Inflammatory macrophage (primary cell): ENCODE results near the gene TBC1D7.

ENCODE experiments used
- DNase-seq, 2 donors: peaks; one replicate each; pipeline ENCODE4 v3.0.0-alpha.2; 2020 to 2022

The TBC1D7 gene

DNA sequence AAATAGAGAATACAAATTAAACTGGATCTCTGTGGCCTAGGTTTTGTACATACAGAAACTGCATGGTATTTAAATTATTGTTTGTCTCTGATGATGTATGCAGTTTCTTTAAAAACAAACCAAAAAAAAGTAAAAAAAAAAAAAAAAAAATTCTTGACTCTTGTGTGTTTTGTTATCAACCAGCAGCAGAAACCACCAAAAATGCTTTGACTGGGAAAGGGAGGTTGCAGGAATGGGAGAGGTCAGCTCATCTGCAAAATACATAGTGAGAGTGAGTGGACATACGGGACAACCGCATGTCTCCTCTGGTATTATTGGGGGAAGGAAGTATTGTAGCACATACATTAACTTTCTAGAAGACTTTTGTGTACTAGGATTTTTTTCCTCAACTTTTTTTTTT is 38.0 kb downstream of the TBC1D7 start:
- no peak for DNase-seq

DNA sequence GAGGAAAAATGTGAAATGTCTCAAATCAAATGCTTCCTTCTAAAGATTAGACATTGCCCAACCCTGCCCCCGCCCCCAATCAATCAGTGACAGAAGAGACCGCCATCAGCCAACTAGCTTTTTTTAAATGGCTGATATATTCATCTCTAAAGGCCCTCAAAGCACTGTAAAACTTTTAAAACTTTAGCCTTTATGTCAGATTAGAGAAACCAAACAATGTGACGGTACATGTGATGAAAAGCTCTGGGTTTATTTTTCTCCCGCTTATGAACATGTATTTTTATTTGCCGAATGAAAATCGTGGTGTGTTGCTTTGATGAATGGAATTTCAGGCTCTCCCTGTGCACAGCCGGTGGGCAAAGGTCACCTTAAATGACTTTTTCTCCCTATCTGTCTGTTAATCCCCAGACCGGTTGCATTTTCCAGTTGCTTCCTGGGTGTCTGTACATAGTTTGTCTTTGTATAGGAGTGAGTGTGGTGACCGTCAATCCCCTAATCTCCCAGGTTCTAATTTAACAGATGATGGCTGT is 38.5 kb downstream of the TBC1D7 start:
- no peak for DNase-seq

DNA sequence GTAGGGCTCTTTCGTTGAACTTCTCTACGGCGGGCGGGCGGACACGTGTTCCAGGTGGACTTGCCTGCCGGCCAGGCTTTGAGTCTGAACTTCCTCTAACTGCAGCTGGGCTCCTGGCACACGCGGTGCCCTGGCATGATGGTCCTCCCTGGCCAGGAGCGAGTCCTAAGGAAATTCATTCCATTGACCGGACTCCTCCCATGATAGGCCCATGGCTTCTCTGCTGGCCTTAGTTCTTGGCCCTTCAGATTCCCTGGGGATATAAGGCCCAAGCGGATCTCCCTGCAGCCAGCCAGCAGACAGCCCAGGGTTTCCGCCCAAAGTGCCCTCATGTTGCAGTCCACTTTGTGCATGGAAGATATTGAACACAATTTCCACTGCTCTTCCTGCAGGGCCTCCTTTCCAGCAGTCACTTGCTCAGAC is 39.4 kb downstream of the TBC1D7 start:
- DNase-seq: no peak

DNA sequence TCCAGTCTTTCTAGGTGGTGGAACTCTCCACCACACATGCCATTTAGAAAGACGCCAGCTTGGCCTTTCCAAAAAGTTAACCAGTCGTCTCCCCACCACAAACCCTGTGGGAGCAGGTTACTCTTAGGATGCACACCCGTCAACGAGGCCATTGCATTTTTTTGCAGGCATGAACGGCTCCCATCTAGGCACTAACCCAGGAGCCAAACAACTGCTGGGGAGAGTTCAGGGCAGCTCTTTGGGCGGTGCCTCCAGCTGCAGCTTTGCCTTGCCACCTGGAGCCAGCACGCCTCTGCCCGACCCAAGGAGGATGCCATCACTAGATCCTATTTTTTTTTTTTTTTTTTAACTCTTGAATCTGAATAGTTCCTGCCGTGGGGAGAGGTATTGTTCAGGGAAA is 39.9 kb downstream of the TBC1D7 start:
- no peak for DNase-seq

DNA sequence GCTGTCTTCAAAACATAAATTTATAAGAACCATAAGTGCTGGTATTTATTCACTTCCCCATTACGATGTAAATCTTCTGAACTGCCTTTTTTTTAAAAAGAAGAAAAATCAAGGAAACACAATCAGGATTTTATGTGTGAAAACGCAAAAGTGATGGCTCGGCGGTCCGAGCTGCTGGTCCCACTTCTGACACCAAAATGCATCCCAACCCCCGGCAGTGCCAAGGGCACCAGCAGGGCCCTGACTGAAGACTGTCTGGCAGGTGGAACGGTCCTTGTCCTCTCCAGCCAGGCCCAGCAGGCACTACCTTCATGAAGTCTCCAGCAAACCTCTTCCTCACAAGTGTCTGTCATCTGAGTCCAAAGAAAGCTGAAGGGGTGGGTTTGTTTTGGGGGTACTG is 41.2 kb downstream of the TBC1D7 start:
- DNase-seq: no peak

DNA sequence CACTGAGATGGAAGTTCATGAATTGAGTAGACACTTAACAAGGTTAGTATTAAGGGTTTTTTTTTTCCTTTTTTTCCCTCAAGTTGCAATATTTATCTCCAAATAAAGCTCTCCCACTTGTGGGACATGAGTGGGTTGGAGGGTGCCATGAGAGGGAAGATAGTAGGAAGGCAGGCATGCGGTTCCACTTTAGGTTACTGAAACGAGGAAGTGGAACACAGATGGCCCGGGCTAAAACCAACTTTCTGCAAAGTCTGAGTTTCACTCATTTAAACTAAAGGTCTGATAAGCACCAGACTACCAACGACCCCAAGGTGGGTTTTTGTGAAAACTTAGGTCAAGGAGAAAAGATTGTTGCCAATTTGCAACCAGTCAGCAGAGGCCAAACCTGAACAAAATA is 42.2 kb downstream of the TBC1D7 start:
- DNase-seq: peak in 1 of 2 donors; percentile 71

DNA sequence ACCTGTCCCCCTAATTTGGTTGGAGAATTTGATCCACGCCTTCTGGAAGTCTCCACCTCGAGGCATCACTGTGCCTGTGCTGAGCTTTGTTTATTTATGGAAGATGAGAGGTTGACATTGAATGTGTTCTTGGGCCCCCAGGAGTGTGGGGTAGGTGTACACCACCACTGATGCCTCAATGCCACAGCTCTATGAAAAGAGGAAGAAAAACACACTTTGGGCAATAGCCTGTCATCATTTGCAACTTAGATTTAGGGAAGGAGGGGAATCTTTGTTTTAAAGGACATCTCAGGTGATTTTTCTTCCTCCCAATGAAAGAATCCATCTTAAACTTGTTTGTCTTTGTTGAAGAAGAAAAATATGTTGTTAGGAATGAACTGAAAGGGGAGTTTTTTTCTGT is 42.6 kb downstream of the TBC1D7 start:
- DNase-seq: peak; percentile 36 to 55

DNA sequence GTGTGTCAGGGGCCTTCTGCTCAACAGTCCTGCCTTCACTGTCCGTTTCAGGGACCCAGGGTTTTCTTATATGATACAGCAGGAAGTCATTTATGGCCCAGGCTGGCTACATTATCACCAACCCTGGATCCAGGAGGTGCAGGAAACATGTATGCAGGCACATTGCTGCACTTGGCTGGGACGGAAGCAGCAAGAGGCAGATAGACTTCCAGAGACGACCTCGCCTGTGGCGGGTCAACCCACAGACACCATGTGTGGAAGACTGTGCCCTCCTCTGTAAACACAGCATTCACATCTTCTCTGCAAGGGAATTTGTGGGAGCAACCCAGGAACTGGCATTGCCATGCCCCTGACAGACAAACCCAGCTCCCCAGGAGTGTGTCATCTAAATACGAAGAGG is 43.7 kb downstream of the TBC1D7 start:
- no peak for DNase-seq

DNA sequence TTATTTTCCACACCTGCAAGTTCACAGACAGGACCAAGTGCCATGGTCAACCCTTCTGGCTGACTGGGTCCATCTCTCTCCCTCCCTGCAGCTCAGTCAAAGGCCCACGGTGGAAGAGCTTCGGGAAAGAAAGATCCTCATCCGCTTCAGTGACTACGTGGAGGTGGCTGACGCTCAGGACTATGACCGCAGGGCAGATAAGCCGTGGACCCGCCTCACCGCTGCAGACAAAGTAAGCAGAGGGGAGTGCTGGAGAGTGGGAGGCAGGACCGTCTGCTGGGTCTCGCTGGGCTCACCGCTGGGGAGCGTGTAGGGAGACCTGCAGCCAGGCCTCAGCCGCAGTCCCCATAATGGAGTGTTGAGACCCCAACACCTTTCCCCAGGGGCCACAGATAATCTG is 45.0 kb downstream of the TBC1D7 start:
- DNase-seq: no peak

DNA sequence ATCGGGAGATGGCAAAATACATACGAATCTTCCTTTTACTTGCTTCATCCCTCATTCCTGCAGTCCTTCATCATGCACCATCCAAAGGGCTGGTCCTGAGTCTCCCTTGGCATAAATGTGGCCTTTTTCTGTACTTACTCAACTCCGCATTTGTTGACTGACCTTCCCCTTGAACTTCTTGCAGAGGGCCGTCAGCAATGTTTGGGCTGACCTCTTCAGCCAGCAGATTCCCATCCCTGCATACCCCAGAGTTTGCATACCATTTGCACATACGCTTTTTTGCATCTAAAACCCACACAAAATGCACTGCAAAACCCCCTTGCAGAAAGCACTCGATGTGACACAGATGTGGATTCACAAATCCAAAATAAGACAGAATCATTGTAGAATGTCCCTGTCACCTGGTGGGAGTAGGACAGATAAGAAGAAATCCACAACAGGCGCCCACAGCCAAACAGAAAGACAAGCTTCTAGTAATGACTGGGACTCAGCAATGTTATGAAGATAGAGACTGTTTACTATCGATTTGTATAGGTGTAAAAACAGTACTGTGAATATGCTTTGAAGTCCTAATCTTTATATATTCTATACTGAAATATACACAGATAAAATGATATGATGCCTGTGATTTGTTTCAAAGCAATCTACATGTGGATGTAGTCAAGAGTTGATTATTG is 45.8 kb downstream of the TBC1D7 start:
- DNase-seq: no peak

DNA sequence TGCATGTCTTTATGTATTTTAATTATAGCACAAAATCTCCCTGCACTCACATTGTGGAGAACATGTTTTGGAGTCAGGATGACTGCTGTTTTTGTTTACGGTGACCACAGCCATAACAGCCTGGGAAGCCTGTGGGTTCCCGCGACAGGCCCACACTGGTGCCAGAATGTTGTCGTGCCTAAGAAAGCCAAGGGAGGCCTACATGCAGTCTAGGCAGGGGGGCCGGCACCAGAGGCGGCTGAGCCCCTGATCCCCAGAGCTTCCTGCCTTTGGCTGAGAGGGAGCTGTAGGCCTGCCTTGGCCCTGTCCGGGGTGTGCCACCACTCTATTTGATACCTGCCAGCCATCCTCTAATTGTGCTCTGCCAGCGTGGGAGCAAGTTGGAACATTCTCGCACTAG is 46.7 kb downstream of the TBC1D7 start:
- DNase-seq: no peak

DNA sequence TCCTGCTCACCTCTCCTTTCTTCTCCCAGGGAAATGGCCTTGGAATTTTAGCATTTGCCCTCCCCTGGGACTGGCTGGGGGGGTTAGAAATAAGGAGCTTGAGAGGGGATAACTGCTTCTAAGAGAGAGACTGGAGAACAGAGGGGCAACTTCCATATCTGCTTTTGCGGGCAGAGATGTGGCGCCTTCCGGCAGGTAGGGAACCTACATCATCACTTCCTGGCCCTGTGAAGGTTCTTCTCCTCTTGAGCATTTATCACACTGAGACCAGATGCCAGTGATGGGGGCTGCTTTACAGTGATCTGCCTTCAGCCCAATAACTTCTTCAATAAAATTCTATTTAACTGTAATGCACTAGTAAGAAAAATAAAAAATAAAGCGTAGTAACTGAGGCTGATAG is 48.1 kb downstream of the TBC1D7 start:
- DNase-seq: no peak

DNA sequence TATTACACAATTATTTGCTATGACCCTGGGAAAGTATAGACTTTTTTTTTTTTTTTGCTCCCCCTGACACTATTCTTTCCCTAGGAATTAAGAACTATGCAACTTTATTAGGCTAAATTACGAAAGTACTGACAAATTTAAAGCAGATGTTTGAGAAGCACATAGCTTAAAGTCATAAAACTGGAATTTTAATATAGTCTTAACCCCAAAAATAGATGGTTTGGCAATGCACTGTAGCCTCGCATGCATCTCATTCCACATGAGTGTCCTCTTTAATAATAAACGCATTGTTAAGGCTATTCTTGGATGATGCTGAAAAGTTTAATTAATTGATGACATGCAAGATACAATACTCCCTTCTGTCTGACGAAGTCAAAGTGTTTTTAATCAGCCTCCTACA is 49.3 kb downstream of the TBC1D7 start:
- no peak for DNase-seq

DNA sequence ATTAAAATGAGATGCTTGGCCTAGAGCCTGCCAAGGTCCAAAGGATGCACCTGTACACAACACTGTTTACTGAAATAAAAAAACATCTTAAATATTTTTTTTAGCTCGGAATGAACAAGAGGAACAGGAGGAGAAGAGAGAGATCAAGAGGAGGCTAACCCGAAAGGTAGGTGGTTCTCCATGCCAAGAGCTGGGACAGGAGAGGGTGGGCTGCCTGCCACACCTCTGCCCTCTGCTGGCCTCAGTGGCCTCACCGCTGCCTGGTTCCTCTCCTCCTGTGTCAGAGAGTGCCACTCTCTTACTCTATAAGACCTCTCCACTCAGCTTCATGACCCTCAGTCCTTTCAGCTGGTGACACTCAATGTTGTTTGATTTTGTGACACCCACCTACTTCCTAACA is 50.2 kb downstream of the TBC1D7 start:
- no peak for DNase-seq

DNA sequence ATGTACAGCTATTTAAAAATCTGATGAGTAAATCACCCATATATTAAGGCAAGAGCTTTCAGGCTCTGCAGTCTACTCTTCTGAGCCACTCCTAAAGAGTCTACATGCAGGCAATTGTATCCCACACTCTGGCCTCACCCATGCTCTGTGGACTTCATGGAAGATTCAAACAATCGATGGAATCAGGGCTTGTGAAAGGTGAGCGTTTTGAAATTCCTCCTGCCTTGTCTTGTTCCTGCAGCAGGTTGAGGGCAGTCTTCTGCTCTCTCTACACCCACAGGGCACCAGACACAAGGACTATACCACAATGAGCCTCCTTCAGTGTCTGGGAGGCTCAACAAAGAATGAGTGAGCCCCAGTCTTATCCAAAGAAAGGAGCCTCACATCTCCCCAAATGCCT is 51.1 kb downstream of the TBC1D7 start:
- no peak for DNase-seq

DNA sequence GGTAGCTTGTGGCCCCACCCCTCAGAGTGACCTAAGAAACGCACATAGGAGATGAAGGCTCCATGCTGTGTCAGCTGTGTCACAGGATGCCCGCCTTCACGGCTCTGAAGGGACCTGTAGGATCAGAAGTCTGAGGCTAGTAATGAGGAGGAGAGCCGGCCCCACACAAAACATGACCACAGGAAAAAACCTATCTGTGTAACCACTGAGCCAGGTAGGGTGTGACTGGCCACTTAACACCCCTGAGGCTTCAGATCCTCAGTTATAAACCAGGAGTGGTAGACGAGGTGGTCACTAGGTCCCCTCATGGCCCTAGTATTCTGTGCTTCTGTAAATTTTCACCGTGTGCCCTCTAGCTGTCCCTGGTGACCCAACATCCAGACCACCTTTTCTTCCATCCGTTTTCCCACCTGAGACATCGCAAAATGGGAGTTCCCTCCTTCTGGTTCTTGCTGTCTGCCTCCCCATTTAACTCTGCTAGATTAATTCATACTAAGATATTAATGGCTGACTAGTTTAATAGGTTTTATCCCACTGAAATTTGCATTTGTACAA is 52.8 kb downstream of the TBC1D7 start:
- DNase-seq: no peak

DNA sequence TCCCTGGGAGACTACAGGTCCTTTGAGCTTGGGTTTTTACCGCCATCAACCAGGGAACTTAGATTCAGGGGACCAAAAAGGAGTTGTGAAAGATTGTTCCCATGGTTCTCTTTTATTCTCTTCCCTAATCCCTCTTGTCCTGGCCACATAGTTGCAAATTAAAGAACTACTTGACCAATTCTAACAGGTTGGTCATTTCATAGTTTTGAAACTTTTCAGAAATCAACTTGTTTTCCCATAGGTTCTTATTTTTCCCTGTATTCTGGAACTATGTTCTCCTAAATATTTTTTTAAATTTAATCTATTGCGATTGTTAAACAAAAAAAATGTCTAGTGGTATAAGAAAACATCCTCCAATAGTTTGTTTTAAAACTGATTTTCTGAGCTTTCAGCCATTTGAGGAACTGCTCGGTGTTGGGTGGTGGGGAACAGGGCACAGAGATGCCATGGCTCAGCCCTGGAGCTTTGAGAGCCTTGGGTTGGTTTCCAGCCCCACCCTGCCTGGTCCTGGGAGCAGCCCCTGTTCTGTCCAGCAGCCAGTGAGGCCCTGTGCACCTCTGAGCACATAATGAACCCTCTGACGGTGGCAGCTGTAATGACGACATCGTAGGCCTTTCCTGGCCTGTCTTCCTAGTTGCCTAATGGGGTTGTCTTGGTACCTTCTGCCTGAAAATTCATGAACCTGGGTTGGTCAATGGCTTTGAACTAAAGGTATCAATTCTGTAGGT is 53.5 kb downstream of the TBC1D7 start:
- DNase-seq: peak in 1 of 2 donors; percentile 22

DNA sequence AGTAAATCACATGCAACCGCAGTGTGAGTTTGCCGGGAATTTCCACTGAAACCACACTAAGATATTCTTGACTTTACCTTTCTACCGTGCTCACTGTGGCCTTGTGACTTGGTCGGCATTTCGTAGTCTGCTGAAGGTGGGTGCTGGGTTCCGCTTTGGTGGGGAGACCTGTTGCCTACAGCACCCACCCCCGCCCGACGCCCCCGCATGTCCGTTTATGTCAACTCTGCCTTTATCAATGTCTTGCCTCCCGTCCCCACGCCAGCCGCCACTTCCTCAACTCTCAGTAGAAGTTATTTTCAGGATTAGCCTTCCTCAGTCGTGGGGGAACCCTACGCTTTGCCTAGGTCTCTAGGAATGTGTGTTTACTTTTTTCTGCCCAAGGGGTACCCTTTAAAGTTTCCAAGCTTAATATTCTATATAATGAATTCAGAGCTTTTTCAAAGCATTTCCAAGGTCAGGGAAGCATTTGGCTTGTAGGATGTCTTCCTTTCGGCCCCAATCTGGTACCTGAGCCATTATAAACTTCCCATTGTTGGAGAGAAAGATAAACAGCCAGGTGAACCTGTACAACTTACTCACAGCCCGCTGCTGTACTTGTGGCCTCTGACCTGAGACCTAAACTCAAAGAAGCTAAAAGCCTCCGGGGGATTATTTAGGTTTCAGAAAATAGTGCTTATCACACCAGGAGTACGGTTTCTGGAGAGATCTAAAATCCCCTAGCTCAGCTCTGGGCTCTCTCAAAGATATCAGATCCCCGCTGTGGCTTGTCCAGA is 54.2 kb downstream of the TBC1D7 start:
- peak; percentile 70 to 95 for DNase-seq

DNA sequence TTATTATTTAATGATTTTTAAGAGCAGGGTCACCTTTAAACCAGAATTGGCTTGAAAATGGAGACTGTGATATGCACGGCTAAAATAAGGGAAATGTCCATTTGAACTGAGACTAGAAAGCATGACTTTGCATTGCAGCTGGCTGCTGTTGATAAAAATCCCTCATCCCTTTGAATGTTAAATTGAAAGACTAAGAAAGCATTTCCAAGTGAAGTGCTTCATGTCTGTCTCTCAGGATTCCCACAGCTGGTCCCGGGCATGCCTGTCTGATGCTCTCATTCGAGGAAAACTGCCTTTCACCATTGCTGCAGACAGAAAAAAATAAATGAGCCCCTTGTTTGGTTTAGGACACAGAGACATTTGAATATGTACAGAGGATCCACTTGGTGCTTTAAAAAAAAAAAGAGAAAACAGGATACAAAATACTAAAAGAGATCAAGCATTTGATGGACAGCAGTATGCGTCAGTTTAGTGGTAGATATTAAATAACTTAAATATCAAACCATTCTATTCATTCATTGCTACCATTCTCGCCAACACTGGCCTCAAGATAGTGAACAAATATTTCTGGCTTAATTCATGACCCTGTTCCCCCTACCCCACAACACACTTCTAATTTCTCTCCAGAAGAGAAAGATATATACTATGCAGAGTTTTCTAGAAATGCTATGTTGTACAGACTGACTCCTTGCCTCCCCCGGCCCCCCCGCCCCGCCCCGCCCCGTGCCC is 55.0 kb downstream of the TBC1D7 start:
- DNase-seq: peak in 1 of 2 donors; percentile 27

DNA sequence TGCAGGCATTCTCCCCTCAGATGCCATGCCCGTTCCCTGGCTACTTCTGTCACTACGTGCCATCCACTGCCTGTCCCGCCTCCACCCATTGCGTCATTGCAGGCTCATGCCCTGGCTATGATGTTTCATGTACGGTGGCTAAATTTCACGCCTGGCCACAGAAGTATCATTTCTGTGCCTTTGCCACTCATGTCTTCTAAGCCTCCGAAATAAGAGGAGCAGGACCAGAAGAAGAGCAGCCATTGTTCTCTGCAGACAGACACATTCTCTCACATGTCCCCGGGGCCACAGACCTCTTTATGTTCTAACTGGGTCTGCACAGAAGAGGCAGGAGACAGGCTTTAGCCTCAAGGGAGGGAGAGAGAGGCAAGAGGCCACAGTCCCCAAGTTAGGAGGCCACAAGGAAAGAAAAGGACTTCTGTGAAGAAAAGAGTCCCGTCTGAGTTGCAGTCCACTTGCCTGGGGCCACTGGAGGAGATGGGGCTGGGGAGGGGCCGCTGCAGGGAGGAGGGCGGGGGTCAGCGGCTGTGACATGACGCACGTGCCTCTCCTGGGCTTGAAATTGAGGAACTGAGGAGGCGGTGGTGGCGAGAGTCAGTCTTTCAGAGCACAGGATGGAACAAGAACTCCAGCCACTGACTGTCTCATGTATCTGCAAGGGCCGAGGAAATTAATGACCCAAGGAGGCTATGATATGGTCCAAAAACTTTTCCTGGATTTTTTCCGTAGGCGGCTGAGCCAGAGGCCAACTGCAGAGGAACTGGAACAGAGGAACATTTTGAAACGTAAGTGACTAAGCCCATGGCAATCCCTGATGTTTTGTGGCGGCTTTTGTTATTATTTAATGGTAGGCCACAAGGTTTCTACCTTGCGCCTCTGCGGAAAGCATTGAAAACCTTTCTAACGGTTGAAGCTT is 55.9 kb downstream of the TBC1D7 start:
- peak; percentile 78 to 86 for DNase-seq

DNA sequence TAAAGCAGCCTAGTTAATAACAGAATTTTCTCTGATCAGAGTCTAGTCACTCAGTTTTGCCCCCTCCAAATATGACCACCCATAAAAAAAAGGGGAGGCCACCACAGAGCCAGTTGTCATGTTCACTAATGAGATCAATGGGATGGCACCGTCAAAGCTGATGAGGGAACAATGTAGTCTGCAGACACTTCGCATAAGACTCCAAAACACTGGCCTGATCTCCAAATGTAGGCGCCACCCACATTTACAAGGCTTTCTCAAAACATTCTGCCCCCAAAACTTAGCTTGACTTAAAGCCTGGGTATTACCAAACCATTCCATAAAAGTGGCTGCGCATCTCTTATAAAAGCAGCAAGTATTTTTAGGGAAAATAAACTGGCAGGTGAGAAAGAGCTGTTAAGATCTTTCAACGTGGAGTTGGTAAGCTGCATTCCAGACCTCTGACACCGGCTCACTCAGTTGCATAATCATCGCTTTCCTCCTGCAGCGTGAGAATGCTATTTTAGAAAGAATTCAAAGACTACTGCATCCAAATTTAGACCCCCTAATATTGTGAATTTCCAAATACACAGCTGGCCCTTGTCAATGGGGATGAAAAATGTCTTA is 59.3 kb downstream of the TBC1D7 start:
- DNase-seq: no peak
